Measurements from ENCODE around the gene WDR59. TPM values are rescaled to one million over a fixed set of nuclear protein-coding genes. Genes with fewer than 3 reads are reported as not detected.

The WDR59 gene
- total RNA-seq, 1 donor = 14.8 TPM

DNA sequence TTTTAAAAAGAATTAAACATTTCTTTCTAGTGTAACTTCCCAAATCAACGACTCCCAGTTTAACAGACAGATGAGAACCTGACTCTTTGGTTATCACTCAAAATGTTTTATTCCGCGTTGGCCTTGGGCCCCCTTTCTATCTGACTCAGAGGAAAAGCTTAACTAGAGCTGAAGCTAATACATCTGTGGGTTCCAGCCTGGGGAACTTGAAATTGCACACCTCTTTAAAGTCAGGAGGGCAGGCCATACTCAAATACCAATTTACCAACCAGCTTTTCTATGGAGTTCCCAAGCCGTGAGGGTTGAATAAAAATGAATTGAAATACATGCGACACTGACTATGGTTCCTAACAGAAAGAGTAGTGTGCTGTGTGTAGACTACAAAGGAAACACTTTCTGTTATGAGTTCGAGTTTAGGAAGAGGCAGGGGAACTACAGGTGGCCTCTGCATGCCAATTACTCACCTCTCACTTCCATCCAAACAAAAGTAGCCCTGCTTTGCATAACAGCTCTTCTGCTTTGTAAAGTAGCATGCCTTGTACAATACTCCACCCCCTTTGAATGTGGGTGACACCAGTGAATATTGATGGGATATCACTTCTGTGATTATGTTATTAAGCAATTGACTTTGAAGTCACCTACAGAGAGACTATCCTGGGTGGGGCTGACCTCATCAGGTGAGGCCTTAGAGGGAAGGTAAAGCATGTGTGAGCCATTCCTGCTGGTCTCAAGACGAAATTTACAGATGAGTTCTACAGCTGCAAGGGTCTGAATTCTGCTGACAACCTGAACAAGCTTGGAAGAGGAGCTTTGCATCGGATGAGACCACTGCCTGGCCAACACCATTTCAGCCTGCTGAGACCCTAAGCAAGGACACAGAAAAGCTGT, 92.1 kb downstream of the WDR59 start:
- no peak for DNase-seq (ENCODE audit: insufficient read length, low spot score, missing footprints)

DNA sequence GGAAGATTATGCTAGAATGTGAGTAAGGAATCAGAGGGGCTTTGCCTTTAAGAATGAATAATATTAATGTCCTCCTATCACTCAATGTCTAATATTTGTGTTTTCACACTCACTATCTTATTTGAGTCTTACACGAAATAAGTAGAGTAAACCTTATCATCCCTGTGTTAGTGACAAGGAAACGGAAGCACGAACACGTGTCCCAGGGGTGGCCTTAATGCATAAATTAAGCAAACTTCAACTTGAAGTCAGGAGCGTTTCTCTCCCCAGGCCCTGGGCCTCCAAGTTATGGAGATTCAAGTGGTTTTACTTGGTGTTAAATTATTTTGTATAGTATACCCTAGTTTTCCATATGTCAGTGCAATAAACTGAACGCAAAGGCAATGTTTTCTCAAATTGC, 96.0 kb downstream of the WDR59 start:
- peaks cover 41% of the 10 kb centered on the region for H3K36me3 ChIP-seq (ENCODE audit: insufficient read depth, low read length)
- no peak overlapping the region for H3K4me3 ChIP-seq (ENCODE audit: insufficient read depth, low read length)
- H3K9me3 ChIP-seq (ENCODE audit: low read depth, low read length) = no peaks in the 10 kb centered on the region
- H3K27me3 ChIP-seq (ENCODE audit: insufficient read depth, low read length) = no peaks in the 10 kb centered on the region
- H3K4me1 ChIP-seq (ENCODE audit: insufficient read depth, low read length) = no peaks in the 10 kb centered on the region
- TF ChIP-seq, protein P1, sequence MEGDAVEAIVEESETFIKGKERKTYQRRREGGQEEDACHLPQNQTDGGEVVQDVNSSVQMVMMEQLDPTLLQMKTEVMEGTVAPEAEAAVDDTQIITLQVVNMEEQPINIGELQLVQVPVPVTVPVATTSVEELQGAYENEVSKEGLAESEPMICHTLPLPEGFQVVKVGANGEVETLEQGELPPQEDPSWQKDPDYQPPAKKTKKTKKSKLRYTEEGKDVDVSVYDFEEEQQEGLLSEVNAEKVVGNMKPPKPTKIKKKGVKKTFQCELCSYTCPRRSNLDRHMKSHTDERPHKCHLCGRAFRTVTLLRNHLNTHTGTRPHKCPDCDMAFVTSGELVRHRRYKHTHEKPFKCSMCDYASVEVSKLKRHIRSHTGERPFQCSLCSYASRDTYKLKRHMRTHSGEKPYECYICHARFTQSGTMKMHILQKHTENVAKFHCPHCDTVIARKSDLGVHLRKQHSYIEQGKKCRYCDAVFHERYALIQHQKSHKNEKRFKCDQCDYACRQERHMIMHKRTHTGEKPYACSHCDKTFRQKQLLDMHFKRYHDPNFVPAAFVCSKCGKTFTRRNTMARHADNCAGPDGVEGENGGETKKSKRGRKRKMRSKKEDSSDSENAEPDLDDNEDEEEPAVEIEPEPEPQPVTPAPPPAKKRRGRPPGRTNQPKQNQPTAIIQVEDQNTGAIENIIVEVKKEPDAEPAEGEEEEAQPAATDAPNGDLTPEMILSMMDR (IDR thresholded peaks at IDR 0.05; ENCODE audit: extremely low read depth, low read depth, low read length) = no peak
- no peak overlapping the region for H2AFZ ChIP-seq (ENCODE audit: low read length)
- no peak for DNase-seq (ENCODE audit: insufficient read length, low spot score, missing footprints)
- no peaks in the 10 kb centered on the region for H4K20me1 ChIP-seq (ENCODE audit: insufficient read depth, low read length)
- no peak overlapping the region for H3K27ac ChIP-seq (ENCODE audit: low read depth, low read length)
- no peaks in the 10 kb centered on the region for H3K79me2 ChIP-seq (ENCODE audit: insufficient read depth, low read length)
- H3K4me2 ChIP-seq (ENCODE audit: insufficient read depth, low read length) = no peak overlapping the region

More for the DNA sequence above, 92.1 kb downstream of the WDR59 start:
- Histone ChIP-seq H3K4me2 (ENCODE audit: insufficient read depth, low read length) (no peak overlapping the region), H3K4me3 (ENCODE audit: insufficient read depth, low read length) (no peak overlapping the region), H3K27me3 (ENCODE audit: insufficient read depth, low read length) (no peaks in the 10 kb centered on the region), H2AFZ (ENCODE audit: low read length) (no peak overlapping the region), H3K4me1 (ENCODE audit: insufficient read depth, low read length) (peaks cover 2% of the 10 kb centered on the region), H4K20me1 (ENCODE audit: insufficient read depth, low read length) (no peaks in the 10 kb centered on the region), H3K36me3 (ENCODE audit: insufficient read depth, low read length) (peaks cover 26% of the 10 kb centered on the region), H3K27ac (ENCODE audit: low read depth, low read length) (no peak overlapping the region), H3K79me2 (ENCODE audit: insufficient read depth, low read length) (no peaks in the 10 kb centered on the region), H3K9me3 (ENCODE audit: low read depth, low read length) (no peaks in the 10 kb centered on the region)
- TF ChIP-seq, protein P1 (IDR thresholded peaks at IDR 0.05; ENCODE audit: extremely low read depth, low read depth, low read length) = no peak

DNA sequence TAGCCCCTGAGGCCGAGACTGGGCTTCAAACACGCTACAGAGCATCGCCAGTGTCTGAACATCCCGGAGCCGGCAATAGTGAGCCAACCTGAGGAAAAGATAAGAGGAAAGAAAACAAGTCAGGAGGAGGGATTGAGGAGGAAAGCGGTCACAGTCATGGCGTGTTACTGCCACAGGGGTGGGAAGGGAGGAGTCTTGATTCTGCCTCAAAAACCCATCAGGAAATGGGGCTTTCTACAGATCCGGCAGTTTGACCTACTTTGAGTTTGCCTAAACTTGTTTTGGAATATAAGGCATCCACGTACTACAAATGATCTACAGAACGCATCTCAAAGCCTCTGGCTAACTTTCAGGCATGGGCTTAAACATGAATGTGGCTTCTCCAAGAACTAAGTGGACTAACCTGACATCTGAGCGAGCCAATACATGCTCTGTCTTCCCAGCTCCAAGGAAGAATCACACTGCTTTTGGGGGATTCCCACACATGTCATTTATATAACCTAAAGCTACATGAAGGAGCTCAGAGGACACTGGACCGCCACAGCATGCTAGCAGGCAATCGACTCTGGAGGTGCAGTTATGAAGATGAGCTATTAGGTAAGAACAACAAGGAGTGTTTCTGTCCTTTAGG, 96.6 kb downstream of the WDR59 start:
- Histone ChIP-seq H3K4me1 (ENCODE audit: insufficient read depth, low read length) (no peaks in the 10 kb centered on the region), H4K20me1 (ENCODE audit: insufficient read depth, low read length) (no peaks in the 10 kb centered on the region), H2AFZ (ENCODE audit: low read length) (no peak overlapping the region), H3K36me3 (ENCODE audit: insufficient read depth, low read length) (peaks cover 38% of the 10 kb centered on the region), H3K4me2 (ENCODE audit: insufficient read depth, low read length) (no peak overlapping the region), H3K4me3 (ENCODE audit: insufficient read depth, low read length) (no peak overlapping the region), H3K79me2 (ENCODE audit: insufficient read depth, low read length) (no peaks in the 10 kb centered on the region), H3K9me3 (ENCODE audit: low read depth, low read length) (no peaks in the 10 kb centered on the region), H3K27ac (ENCODE audit: low read depth, low read length) (no peak overlapping the region), H3K27me3 (ENCODE audit: insufficient read depth, low read length) (no peaks in the 10 kb centered on the region)
- TF ChIP-seq, protein P1 (IDR thresholded peaks at IDR 0.05; ENCODE audit: extremely low read depth, low read depth, low read length) = no peak
- no peak for DNase-seq (ENCODE audit: insufficient read length, low spot score, missing footprints)

DNA sequence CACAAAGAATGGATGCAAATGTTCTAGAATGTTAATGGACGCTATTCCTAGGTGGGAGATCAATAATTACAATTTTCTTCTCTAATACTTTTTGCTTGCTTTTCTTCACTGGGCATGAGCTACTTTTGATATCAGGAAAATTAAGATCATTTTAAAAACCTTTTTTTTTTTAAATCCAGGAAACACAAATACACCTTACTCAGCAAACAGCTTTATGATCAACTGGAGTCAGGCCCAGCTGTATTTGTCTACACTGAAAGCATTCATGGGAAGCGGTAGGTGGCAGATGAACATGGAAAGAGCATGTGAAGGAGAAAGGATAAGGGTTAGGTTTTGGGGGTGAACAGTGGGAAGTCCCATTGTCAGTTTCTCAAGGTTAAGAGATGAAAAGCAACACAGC, 97.8 kb downstream of the WDR59 start:
- TF ChIP-seq, protein P1 (IDR thresholded peaks at IDR 0.05; ENCODE audit: extremely low read depth, low read depth, low read length) = no peak
- Histone ChIP-seq H3K27ac (ENCODE audit: low read depth, low read length) (no peak overlapping the region), H3K36me3 (ENCODE audit: insufficient read depth, low read length) (peaks cover 30% of the 10 kb centered on the region), H2AFZ (ENCODE audit: low read length) (no peak overlapping the region), H3K9me3 (ENCODE audit: low read depth, low read length) (no peaks in the 10 kb centered on the region), H3K4me1 (ENCODE audit: insufficient read depth, low read length) (no peaks in the 10 kb centered on the region), H3K27me3 (ENCODE audit: insufficient read depth, low read length) (no peaks in the 10 kb centered on the region), H3K4me2 (ENCODE audit: insufficient read depth, low read length) (no peak overlapping the region), H3K79me2 (ENCODE audit: insufficient read depth, low read length) (no peaks in the 10 kb centered on the region), H4K20me1 (ENCODE audit: insufficient read depth, low read length) (no peaks in the 10 kb centered on the region), H3K4me3 (ENCODE audit: insufficient read depth, low read length) (no peak overlapping the region)
- no peak for DNase-seq (ENCODE audit: insufficient read length, low spot score, missing footprints)
